Endothelial cell of umbilical vein (primary cell): ENCODE data around the gene MED27. TPM values are rescaled to one million over a fixed set of nuclear protein-coding genes. Genes with fewer than 3 reads are reported as not detected.

Experiments used
- BruUV-seq: library from RNA; stranded (reverse); fragments of 400-500 nt; replicated peaks from 2 replicates; lab custom pipeline; 2021; lab: Mats Ljungman, UMichigan
- CTCF ChIA-PET: fragments of 300-600, 350-600 bp; sonication (Branson Sonifier 250); formaldehyde crosslinking; loops from one replicate; lab custom pipeline; 2021; ENCODE audit warnings: antibody characterized with exemption, inconsistent platforms; lab: Charles Lee
- POLR2A ChIA-PET: fragments of 300-600, 350-600 bp; sonication (Branson Sonifier 250); formaldehyde crosslinking; loops from one replicate; lab custom pipeline; 2021; ENCODE audit warnings: antibody characterized with exemption, inconsistent platforms; lab: Charles Lee
- DNase-seq: peaks from one replicate; pipeline ENCODE4 v3.0.0-alpha.2; 2011; ENCODE audit warnings: low read depth, low spot score
- FAIRE-seq: peaks from 2 replicates; lab custom pipeline; 2011; peaks lifted over from hg19 to GRCh38; lab: Jason Lieb, UNC
- H2AFZ ChIP-seq: 2 replicates; pipeline ENCODE4 v1.6.0; 2012; ENCODE audit warnings: low read depth, low read length, control low read depth, inconsistent platforms
- H3K27ac ChIP-seq: 2 replicates; pipeline ENCODE4 v1.5.1; 2011; ENCODE audit warnings: low read depth, mild to moderate bottlenecking, control low read depth, low read length, moderate library complexity; ENCODE audit not compliant: insufficient read depth
- H3K27me3 ChIP-seq, 2 experiments: 2 replicates each; pipeline versions ENCODE4 v1.6.0 to v1.6.1; 2011; ENCODE audit warnings: low read length in 2 of 2, mixed read lengths in 1 of 2; ENCODE audit not compliant: control insufficient read depth in 2 of 2, insufficient read depth in 2 of 2
- H3K36me3 ChIP-seq, 2 experiments: 2 replicates in 1 of 2; 3 replicates in 1 of 2; pipeline ENCODE4 v1.5.1; 2011; ENCODE audit warnings: low read length in 2 of 2, mild to moderate bottlenecking in 1 of 2, moderate library complexity in 1 of 2; ENCODE audit not compliant: control insufficient read depth in 2 of 2, insufficient read depth in 2 of 2; ENCODE audit errors: extremely low read depth in 1 of 2
- H3K4me1 ChIP-seq: 3 replicates; pipeline ENCODE4 v1.5.1; 2011; ENCODE audit warnings: mild to moderate bottlenecking, low read length; ENCODE audit not compliant: control insufficient read depth, insufficient read depth; ENCODE audit errors: extremely low read depth
- H3K4me2 ChIP-seq: 2 replicates; pipeline ENCODE4 v1.6.1; 2011; ENCODE audit warnings: low read length, control low read depth, mixed read lengths; ENCODE audit not compliant: insufficient read depth
- H3K4me3 ChIP-seq, 3 experiments: fragments of 200-600 bp in 1 of 3; sonication (generic), shearing (Covaris generic) in 1 of 3; replicated peaks in 1 of 3; 2 replicates each; pipeline ENCODE4 v1.5.1; 2011 to 2016; ENCODE audit warnings: control low read depth in 3 of 3, low read length in 3 of 3, mild to moderate bottlenecking in 2 of 3, inconsistent platforms in 1 of 3, low read depth in 1 of 3, moderate library complexity in 1 of 3; ENCODE audit not compliant: insufficient read depth in 1 of 3
- H3K79me2 ChIP-seq: 2 replicates; pipeline ENCODE4 v1.6.0; 2012; ENCODE audit warnings: low read length, inconsistent platforms; ENCODE audit not compliant: control insufficient read depth, insufficient read depth
- H3K9ac ChIP-seq: replicated peaks from 2 replicates; pipeline ENCODE3; 2011; ENCODE audit warnings: low read length, control low read depth; ENCODE audit not compliant: insufficient read depth; ENCODE audit errors: extremely low read depth
- H3K9me1 ChIP-seq: replicated peaks from 3 replicates; pipeline ENCODE4 v1.6.0; 2011; ENCODE audit warnings: mild to moderate bottlenecking, low read length; ENCODE audit not compliant: control insufficient read depth, insufficient read depth; ENCODE audit errors: extremely low read depth
- H3K9me3 ChIP-seq: replicated peaks from 2 replicates; pipeline ENCODE4 v1.5.1; 2012; ENCODE audit warnings: low read length, inconsistent platforms; ENCODE audit not compliant: control insufficient read depth, insufficient read depth
- H4K20me1 ChIP-seq: replicated peaks from 2 replicates; pipeline ENCODE3; 2011; ENCODE audit warnings: mild to moderate bottlenecking, low read length; ENCODE audit not compliant: control insufficient read depth, insufficient read depth; ENCODE audit errors: extremely low read depth
- EZH2 ChIP-seq: IDR thresholded peaks from 2 replicates; pipeline ENCODE4 v1.6.1; 2012; ENCODE audit warnings: borderline replicate concordance, low read depth, mild to moderate bottlenecking, moderate library complexity, low read length, inconsistent platforms; ENCODE audit not compliant: severe bottlenecking
- FOS ChIP-seq: IDR thresholded peaks from 2 replicates; pipeline ENCODE4 v1.6.1; 2011; ENCODE audit warnings: mild to moderate bottlenecking, low read length, moderate library complexity, borderline replicate concordance; ENCODE audit not compliant: insufficient read depth
- GATA2 ChIP-seq: IDR thresholded peaks from 2 replicates; pipeline ENCODE4 v1.7.0; 2011; ENCODE audit warnings: low read depth, mild to moderate bottlenecking, moderate library complexity, mixed read lengths, low read length; ENCODE audit not compliant: insufficient read length, insufficient read depth
- JUN ChIP-seq: IDR thresholded peaks from 2 replicates; pipeline ENCODE4 v1.6.1; 2011; ENCODE audit warnings: borderline replicate concordance, low read depth; ENCODE audit not compliant: insufficient read length, insufficient read depth
- MYC ChIP-seq: IDR thresholded peaks from one replicate; pipeline ENCODE4 v1.6.1; 2011; ENCODE audit warnings: mild to moderate bottlenecking, low read depth, low read length
- POLR2A ChIP-seq: IDR thresholded peaks from 2 replicates; pipeline ENCODE4 v1.6.1; 2012; ENCODE audit warnings: low read depth, mild to moderate bottlenecking, control low read depth, low read length
- POLR2AphosphoS5 ChIP-seq: IDR thresholded peaks from 2 replicates; pipeline ENCODE4 v1.6.1; 2012; ENCODE audit warnings: low read depth, mild to moderate bottlenecking, control low read depth, low read length, moderate library complexity; ENCODE audit not compliant: insufficient read depth
- dilution Hi-C: fragments of 300-500 bp; cut with MboI; formaldehyde crosslinking; loops from one replicate; pipeline ENCODE4 v1.15.0; 2019; ENCODE audit warnings: low sequenced_read_pairs; ENCODE audit not compliant: extremely low pct_ligation_motif_present
- intact Hi-C: fragments of 100-400 bp; cut with micrococcal nuclease; formaldehyde crosslinking; loops from one replicate; pipeline ENCODE4 v1.10.0; 2022
- polyA plus RNA-seq, 4 experiments: library from polyadenylated mRNA; depleted of rRNA in 3 of 4; stranded (reverse) in 3 of 4; unstranded in 1 of 4; fragments of >200 nt; gene quantifications; 2 replicates each; pipeline versions ENCODE4 v1.2.1 to v1.2.3, GENCODE V29; 2011 to 2012; ENCODE audit warnings: missing spikeins in 1 of 4
- total RNA-seq: library from RNA; stranded (reverse); gene quantifications from 2 replicates; pipeline ENCODE4 v1.2.3, GENCODE V29; 2021
- TF ChIP-seq, protein P1 (sequence below): IDR thresholded peaks from 2 replicates; pipeline ENCODE4 v1.6.1; 2011; ENCODE audit not compliant: insufficient read depth, insufficient read length
- TF ChIP-seq, protein P2 (sequence below), 2 donors: IDR thresholded peaks; 1 replicate in 1 of 2; 2 replicates in 1 of 2; pipeline ENCODE4 v1.5.1; 2011; ENCODE audit warnings: low read length in 2 of 2, mild to moderate bottlenecking in 2 of 2, moderate library complexity in 2 of 2, control low read depth in 1 of 2, inconsistent platforms in 1 of 2, low read depth in 1 of 2; ENCODE audit not compliant: insufficient read depth in 1 of 2; ENCODE audit errors: extremely low read depth in 1 of 2

Gene MED27
- total and polyA plus RNA-seq, 2 donors (not counting 3 experiments of a cell fraction or from before 2014, with no cell fraction given), result 27.9 to 47.8 TPM

DNA sequence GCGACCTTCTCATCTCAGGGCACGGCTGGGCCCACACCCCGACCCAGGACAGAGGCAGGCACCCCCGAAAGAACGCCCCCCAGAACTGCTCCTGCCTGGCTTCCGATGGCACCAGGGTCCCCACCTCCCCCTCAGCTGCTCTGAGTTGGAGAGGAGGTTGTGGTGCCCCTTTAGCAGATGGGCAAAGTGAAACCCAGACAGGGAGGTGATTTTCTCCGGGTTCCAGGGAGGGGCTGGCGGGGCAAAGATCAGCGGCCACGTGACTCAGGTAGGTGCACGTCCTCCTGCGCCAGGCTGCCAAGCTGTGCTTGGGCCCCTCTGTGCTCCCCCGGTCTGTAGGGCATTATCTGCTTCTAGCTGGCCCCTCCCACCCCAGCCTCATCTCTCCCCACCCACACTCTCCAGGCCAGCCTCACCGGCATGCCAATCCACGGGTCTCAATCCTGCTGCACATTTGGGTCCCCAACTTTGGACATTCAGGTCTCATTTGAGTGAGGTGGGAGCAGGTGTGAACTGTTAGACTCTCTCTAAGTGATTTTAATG, 254.6 kb downstream of the MED27 start:
- Histone ChIP-seq H2AFZ (no peak overlapping the region), H3K4me1 (no peaks in the 10 kb centered on the region), H3K4me2 (no peak overlapping the region), H3K9ac (no peak overlapping the region), H4K20me1 (no peaks in the 10 kb centered on the region), H3K4me3 (no peak overlapping the region), H3K9me1 (no peaks in the 10 kb centered on the region), H3K27ac (no peak overlapping the region), H3K9me3 (no peaks in the 10 kb centered on the region), H3K27me3 (peaks cover 0 to 7% of the 10 kb centered on the region in 2 experiments), H3K79me2 (no peaks in the 10 kb centered on the region), H3K36me3 (no peaks in the 10 kb centered on the region)
- TF ChIP-seq GATA2 (no peak), POLR2A (no peak), MYC (no peak), POLR2AphosphoS5 (no peak), JUN (no peak), EZH2 (no peak), FOS (no peak)
- TF ChIP-seq, protein P1, sequence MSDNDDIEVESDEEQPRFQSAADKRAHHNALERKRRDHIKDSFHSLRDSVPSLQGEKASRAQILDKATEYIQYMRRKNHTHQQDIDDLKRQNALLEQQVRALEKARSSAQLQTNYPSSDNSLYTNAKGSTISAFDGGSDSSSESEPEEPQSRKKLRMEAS, result no peak
- TF ChIP-seq, protein P2, sequence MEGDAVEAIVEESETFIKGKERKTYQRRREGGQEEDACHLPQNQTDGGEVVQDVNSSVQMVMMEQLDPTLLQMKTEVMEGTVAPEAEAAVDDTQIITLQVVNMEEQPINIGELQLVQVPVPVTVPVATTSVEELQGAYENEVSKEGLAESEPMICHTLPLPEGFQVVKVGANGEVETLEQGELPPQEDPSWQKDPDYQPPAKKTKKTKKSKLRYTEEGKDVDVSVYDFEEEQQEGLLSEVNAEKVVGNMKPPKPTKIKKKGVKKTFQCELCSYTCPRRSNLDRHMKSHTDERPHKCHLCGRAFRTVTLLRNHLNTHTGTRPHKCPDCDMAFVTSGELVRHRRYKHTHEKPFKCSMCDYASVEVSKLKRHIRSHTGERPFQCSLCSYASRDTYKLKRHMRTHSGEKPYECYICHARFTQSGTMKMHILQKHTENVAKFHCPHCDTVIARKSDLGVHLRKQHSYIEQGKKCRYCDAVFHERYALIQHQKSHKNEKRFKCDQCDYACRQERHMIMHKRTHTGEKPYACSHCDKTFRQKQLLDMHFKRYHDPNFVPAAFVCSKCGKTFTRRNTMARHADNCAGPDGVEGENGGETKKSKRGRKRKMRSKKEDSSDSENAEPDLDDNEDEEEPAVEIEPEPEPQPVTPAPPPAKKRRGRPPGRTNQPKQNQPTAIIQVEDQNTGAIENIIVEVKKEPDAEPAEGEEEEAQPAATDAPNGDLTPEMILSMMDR (IDR thresholded peaks at IDR 0.05; ENCODE audit: extremely low read depth in 1 of 2, insufficient read depth in 1 of 2, low read depth in 1 of 2, low read length in 2 of 2), result no peak
- BruUV-seq, result no TSS peak
- dilution Hi-C loops (loop anchor here (25.0 kb wide), 1 partner anchor 287 kb away; no protein-coding TSS in a partner anchor), intact Hi-C loops (no loop called here)
- FAIRE-seq (no peak), DNase-seq (no peak)
- ChIA-PET CTCF (no interaction called here), POLR2A (no interaction called here)
